Measurements from ENCODE around the gene PNCK. TPM values are rescaled to one million over a fixed set of nuclear protein-coding genes. Genes with fewer than 3 reads are reported as not detected.
"Not testable (repeated sequence)": the region's sequence is repeated elsewhere in the genome, so short reads cannot be mapped to it uniquely, and the experiment has no call there.

Gene PNCK
- total and polyA plus RNA-seq, 10 of the 15 experiments (the other 5 are each of a cell fraction or from before 2014, with no cell fraction given) = 0.21 to 0.67 (median 0.54) TPM; not detected in 7

GRCh38 chrX:153704631-153705402, 31.2 kb upstream of the PNCK start:
- H3K4me1 ChIP-seq (ENCODE audit: control insufficient read depth, insufficient read depth, low read length); H3K9ac ChIP-seq (ENCODE audit: control insufficient read depth, insufficient read depth, low read length); POLR2A ChIA-PET; intact Hi-C loops (cut with micrococcal nuclease; ENCODE audit: unreplicated experiment); CTCF ChIA-PET; H3K36me3 ChIP-seq (ENCODE audit: control insufficient read depth in 2 of 2, insufficient read depth in 2 of 2, low read length in 1 of 2); RAD21 ChIA-PET (ENCODE audit: unreplicated experiment); H3K27ac ChIP-seq (ENCODE audit: control insufficient read depth, insufficient read depth); H4K20me1 ChIP-seq (ENCODE audit: control insufficient read depth, insufficient read depth); ATAC-seq; in situ Hi-C loops (cut with MboI); FAIRE-seq; DNase-seq (ENCODE audit: low read depth, low spot score); BruUV-seq (replicated peaks); H2AFZ ChIP-seq (ENCODE audit: control insufficient read depth, low read depth, low read length); H3K4me2 ChIP-seq (ENCODE audit: control insufficient read depth, insufficient read depth); H3K9me3 ChIP-seq (replicated peaks; ENCODE audit: control insufficient read depth, insufficient read depth, low read length); H3K4me3 ChIP-seq; SMC1A ChIA-PET (ENCODE audit: uncharacterized antibody, unreplicated experiment); H3K27me3 ChIP-seq (replicated peaks in 1 of 2; ENCODE audit: control insufficient read depth in 2 of 2, insufficient read depth in 2 of 2, low read length in 1 of 2); H3K79me2 ChIP-seq (ENCODE audit: control insufficient read depth, insufficient read depth, low read length): not testable (repeated sequence)
- 58% methylated on average over 9 of the region's 12 CpGs for WGBS (ENCODE audit: insufficient coverage, insufficient replicate concordance, low lambda C conversion rate, missing lambda C conversion rate)

GRCh38 chrX:153704021-153704526, 30.5 kb upstream of the PNCK start:
- ChIA-PET CTCF (no interaction called here), POLR2A (no interaction called here), RAD21 (ENCODE audit: unreplicated experiment) (no interaction called here), SMC1A (ENCODE audit: uncharacterized antibody, unreplicated experiment) (no interaction called here)
- no peaks in the 10 kb centered on the region for H3K4me1 ChIP-seq (ENCODE audit: control insufficient read depth, insufficient read depth, low read length)
- no peaks in the 10 kb centered on the region for H3K27me3 ChIP-seq (replicated peaks in 1 of 2; ENCODE audit: control insufficient read depth in 2 of 2, insufficient read depth in 2 of 2, low read length in 1 of 2)
- WGBS (ENCODE audit: insufficient coverage, insufficient replicate concordance, low lambda C conversion rate, missing lambda C conversion rate) = 83% methylated on average over 17 of the region's 18 CpGs
- no peak overlapping the region for H3K9ac ChIP-seq (ENCODE audit: control insufficient read depth, insufficient read depth, low read length)
- no peaks in the 10 kb centered on the region for H4K20me1 ChIP-seq (ENCODE audit: control insufficient read depth, insufficient read depth)
- no peak overlapping the region for H2AFZ ChIP-seq (ENCODE audit: control insufficient read depth, low read depth, low read length)
- no peaks in the 10 kb centered on the region for H3K9me3 ChIP-seq (replicated peaks; ENCODE audit: control insufficient read depth, insufficient read depth, low read length)
- no peak for DNase-seq (ENCODE audit: low read depth, low spot score)
- in situ Hi-C loops (cut with MboI) = no loop called here
- BruUV-seq (replicated peaks) = no TSS peak
- no peak for ATAC-seq
- FAIRE-seq = no peak
- no peak overlapping the region for H3K4me3 ChIP-seq
- H3K79me2 ChIP-seq (ENCODE audit: control insufficient read depth, insufficient read depth, low read length) = no peaks in the 10 kb centered on the region
- no peak overlapping the region for H3K27ac ChIP-seq (ENCODE audit: control insufficient read depth, insufficient read depth)
- intact Hi-C loops (cut with micrococcal nuclease; ENCODE audit: unreplicated experiment) = no loop called here
- H3K36me3 ChIP-seq (ENCODE audit: control insufficient read depth in 2 of 2, insufficient read depth in 2 of 2, low read length in 1 of 2) = peaks cover 0 to 2% of the 10 kb centered on the region in 2 experiments; a peak in 2 of 4 replicates
- H3K4me2 ChIP-seq (ENCODE audit: control insufficient read depth, insufficient read depth) = no peak overlapping the region
- TF ChIP-seq ZSCAN29 (IDR thresholded peaks at IDR 0.05) = no peak
- no peak for TF ChIP-seq SRF (IDR thresholded peaks at IDR 0.05; ENCODE audit: low read depth in 2 of 2, low read length in 2 of 2)
- no peak for TF ChIP-seq USF2 (IDR thresholded peaks at IDR 0.05; ENCODE audit: borderline replicate concordance, low read depth, low read length)
- TF ChIP-seq CREB1 (IDR thresholded peaks at IDR 0.05; ENCODE audit: low read depth) = no peak
- no peak for TF ChIP-seq IRF5 (IDR thresholded peaks at IDR 0.05; ENCODE audit: borderline replicate concordance)
- TF ChIP-seq BRCA1 (IDR thresholded peaks at IDR 0.05; ENCODE audit: low read depth, low read length) = no peak
- no peak for TF ChIP-seq CEBPB (IDR thresholded peaks at IDR 0.05; ENCODE audit: borderline replicate concordance in 1 of 2, low read depth in 2 of 2, low read length in 2 of 2)
- no peak for TF ChIP-seq FOXK2 (IDR thresholded peaks at IDR 0.05)
- no peak for TF ChIP-seq GATAD2B (conservative IDR thresholded peaks at IDR 0.05; ENCODE audit: low read depth)
- TF ChIP-seq NFIC (IDR thresholded peaks at IDR 0.05; ENCODE audit: low read depth, low read length) = no peak
- no peak for TF ChIP-seq MTA2 (IDR thresholded peaks at IDR 0.05; ENCODE audit: low read depth)
- TF ChIP-seq ATF7 (IDR thresholded peaks at IDR 0.05; ENCODE audit: low read depth) = no peak
